ENCODE results near the gene PKDCC.
A peak's percentile ranks its signal among the peaks of the same experiment; 100 is the strongest.
"Not testable (repeated sequence)": the region's sequence is repeated elsewhere in the genome, so short reads cannot be mapped to it uniquely, and the experiment has no call there.

Gene PKDCC

DNA sequence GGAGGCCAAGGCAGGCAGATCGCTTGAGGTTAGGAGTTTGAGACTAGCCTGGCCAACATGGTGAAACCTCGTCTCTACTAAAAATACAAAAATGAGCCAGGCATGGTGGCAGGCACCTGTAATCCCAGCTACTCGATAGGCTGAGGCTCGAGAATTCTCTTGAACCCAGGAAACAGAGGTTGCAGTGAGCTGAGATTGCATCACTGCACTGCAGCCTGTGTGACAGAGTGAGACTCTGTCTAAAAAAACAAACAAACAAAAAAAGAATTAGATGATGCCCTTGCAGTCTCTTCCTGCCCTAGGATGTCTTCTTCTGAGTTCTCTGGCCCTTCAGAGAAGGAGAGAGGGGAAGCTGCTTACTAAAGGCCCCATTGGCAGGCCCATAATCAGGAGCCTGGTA is 37.2 kb downstream of the PKDCC start:
- not testable (repeated sequence) for DNase-seq (ENCODE audit: extremely low read depth in 1 of 2, low read depth in 1 of 2)

- DNase-seq (ENCODE audit: extremely low read depth in 1 of 2, low read depth in 1 of 2), result no peak
Observed at GRCh38 chr2:42085706-42086487, 38.1 kb downstream of the PKDCC start.

DNA sequence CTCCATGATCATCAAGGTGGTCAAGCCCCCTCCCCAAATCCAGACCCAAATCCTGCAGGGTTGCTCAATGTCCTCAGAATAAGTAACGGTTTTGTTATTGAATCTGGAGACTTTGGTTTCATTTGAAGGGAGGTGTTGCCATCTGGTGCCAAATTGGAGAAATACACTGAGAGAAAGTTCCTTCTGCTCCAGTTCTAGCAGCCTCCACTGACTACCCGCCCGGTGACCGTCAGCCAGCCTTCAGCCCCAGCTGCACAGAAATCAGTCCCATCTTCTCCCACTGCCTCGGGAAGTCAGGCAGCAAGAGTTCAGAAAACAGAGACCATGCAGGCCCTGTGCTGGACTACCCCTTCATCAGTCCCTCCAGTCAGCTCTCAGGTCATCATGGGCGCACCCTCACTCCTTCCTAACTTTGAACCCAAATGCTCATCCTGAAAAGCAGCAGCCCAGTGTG is 38.7 kb downstream of the PKDCC start:
- DNase-seq (ENCODE audit: extremely low read depth in 1 of 2, low read depth in 1 of 2), result no peak

DNA sequence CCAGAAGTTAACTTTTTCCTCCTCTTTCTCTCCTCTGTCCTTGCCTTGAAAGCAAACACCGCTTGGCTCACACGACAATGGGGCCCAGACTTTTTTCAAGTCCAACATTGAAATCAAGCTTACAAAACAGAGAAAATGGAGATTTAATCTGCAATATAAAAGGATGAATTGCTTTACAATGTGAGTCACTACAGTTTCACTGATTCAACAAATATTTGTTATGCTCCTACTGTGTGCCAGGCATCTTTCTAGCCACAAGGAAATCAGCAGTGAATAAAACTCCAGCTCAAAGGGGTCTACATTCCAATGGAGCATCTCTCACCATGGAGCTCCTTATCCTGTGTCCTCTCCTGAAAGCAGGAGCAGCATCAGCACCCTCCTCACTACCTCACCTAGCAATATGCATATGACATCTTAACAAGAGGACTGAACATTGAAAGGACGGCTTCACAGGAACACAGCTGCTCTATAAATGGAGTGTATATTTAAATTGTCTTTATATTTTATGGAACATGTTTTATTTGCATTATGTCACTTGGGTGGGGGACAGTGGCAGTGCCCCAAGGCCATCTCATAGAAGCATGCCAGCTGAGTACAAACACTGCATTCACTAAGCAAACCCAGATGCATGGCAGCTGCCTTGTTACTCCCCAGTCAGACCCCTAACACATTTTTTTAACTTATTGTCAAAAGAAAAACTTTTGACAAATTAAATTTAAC is 39.5 kb downstream of the PKDCC start:
- DNase-seq (ENCODE audit: extremely low read depth in 1 of 2, low read depth in 1 of 2), result no peak

GRCh38 chr2:42087857-42088195 is 40.0 kb downstream of the PKDCC start:
- DNase-seq (ENCODE audit: extremely low read depth in 1 of 2, low read depth in 1 of 2), result no peak

GRCh38 chr2:42089340-42089925 is 41.6 kb downstream of the PKDCC start:
- peak in 1 of 2 donors; percentile 11 for DNase-seq (ENCODE audit: extremely low read depth in 1 of 2, low read depth in 1 of 2)

DNA sequence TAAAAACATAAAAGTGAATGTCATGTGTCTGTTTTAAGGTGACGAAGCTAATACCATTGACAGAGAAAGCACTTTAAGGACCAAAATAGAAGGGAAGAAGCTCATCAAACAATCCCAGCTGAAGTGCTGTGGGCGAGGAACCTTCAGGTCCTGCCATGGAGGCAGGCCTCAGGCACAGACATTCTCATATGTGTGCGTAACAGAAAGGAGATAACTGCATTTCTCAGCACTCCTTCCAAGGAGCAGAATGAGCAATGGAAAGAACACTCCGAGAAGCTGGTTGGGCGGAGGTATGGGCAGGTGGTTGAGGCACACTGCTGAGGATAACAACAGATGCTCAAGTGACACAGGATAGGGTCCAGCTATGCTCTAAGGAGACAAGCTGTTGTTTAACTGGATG is 42.4 kb downstream of the PKDCC start:
- no peak for DNase-seq (ENCODE audit: extremely low read depth in 1 of 2, low read depth in 1 of 2)

- no peak for DNase-seq (ENCODE audit: extremely low read depth in 1 of 2, low read depth in 1 of 2)
Observed at GRCh38 chr2:42091671-42092070, 43.9 kb downstream of the PKDCC start.

GRCh38 chr2:42092084-42092996 is 44.5 kb downstream of the PKDCC start:
- no peak for DNase-seq (ENCODE audit: extremely low read depth in 1 of 2, low read depth in 1 of 2)

DNA sequence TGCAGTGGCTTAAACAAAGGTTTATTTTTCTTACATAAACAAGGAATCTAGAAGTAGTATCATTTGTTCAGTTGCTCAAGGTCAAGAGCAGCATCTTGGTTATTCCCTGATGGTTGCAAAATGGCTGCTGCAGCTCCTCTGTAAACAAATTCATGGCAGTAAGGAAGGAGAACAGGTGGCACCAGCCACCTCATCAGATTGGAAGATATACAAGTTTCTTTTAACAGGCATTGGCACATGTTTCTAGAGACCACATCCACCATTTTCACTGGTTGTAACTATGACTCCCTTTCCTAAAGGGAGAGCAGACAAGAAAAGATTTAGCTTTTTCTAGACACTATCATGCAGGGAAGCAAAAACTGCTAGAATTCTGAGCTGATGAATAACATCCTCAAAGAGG is 46.3 kb downstream of the PKDCC start:
- DNase-seq (ENCODE audit: extremely low read depth in 1 of 2, low read depth in 1 of 2), result no peak

- peak; percentile 58 to 62 for DNase-seq (ENCODE audit: extremely low read depth in 1 of 2, low read depth in 1 of 2)
Observed at GRCh38 chr2:42095923-42096408, 48.1 kb downstream of the PKDCC start.

DNA sequence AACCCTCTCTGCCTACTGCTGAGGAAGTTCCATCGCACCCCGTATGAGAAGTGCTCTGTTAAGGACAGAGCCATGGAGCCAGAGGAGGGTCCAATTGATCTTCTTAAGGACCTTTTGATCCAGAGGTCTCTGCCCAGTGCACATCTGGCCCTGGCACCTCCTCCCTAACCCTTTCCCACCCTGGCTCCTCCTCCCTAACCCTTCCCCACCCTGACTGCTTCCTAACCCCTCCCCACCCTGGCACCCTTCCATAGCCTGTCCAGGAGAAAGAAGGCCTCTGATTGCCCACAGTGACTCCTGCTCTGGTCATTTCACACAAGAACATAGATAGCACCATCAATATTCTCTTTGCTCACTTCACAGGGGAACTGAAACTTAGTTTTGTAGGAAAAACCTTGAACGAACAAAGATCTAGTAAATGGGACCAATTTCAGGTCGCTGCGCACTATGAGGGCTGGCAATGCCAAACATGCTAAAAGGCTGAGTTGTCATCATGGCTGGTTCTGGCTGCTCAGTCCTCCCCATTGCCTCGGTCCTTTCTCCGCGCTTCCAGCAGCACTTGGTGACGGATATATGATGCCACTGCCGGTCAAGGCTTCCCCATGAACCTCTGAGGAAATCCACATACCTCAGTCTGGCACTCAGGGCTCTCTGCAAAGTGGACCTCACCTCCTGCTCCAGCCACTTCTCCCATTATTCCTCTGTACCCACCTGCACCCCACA is 49.2 kb downstream of the PKDCC start:
- DNase-seq (ENCODE audit: extremely low read depth in 1 of 2, low read depth in 1 of 2), result no peak

GRCh38 chr2:42098571-42099437 is 51.0 kb downstream of the PKDCC start:
- no peak for DNase-seq (ENCODE audit: extremely low read depth in 1 of 2, low read depth in 1 of 2)

- DNase-seq (ENCODE audit: extremely low read depth in 1 of 2, low read depth in 1 of 2), result no peak
Observed at GRCh38 chr2:42099438-42100173, 51.8 kb downstream of the PKDCC start.

DNA sequence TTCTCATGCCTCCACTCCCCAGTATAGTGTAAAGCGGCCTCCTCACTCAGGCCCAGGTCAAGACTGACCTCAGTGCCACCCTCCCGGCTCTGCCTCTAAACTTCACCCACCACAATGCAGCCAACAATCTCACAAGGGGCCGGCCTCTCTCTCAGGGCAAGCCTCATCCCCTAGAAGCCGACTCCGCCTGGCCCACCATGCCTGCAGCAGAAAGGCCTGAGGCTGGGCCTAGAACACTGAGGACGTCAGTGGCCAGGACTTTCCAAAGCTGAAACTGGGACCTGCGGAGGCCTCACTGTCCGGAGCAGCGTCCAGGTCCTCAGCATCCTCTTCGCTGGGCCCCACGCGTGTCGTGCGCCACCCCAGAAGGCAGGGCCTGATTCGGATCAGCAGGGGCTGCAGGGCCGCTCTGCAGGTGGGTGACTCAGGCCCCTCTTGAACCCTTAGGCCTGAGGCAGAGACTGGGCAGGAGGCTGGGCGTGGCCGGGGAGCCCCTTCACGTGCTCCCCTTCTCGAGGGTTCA is 52.9 kb downstream of the PKDCC start:
- DNase-seq (ENCODE audit: extremely low read depth in 1 of 2, low read depth in 1 of 2), result no peak

DNA sequence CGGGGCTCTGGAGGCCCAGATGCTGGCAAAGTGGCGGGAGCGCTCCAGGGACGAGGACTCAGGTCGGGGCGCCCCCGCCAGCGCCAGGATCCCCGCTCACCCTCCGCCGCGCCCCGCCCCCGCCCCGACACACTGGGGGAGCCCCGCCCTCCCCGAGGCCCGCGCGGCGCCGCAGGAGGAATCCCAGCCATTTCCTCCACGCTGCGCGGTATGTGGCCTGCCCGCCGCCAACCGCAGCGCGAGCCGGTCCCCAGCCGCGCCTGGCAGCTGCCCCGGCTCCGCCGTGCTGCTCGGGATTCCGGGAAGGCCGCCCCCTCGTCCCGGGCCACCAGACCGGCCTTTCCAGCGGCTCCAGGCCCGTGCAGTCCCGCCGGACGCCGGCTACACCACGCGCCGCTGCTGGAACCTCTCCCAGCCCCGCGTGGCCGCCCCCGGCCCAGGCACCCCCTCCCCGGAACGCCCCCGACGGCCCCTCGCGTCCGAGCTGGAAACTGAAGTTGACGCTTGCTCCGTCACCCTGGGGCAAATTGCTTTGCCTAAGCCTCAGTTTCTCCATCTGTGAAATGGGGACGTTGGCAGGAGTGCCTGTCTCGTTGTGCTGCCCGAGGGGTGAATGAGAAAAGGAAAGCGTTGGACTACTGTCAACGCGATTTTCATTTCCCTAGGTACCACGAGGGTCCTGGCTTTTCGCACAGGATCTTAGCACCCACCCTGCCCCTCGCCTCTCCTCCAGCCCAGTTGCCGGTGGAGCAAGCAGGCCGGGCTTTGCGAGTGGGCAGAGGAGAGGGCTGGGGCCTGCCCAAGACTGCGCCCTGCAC is 53.6 kb downstream of the PKDCC start:
- DNase-seq (ENCODE audit: extremely low read depth in 1 of 2, low read depth in 1 of 2), result peak in 1 of 2 donors; percentile 50

- DNase-seq (ENCODE audit: extremely low read depth in 1 of 2, low read depth in 1 of 2), result peak; percentile 88 to 90
Observed at GRCh38 chr2:42102024-42102590, 54.3 kb downstream of the PKDCC start.

Data from activated CD8-positive, alpha-beta memory T cell treated with anti-CD3 and anti-CD28 coated beads for 1 hour (primary cell).